GM21723 (cell line): ENCODE measurements around the gene DPP10.

Experiments used
- ATAC-seq: cut with Tn5 transposase; IDR thresholded peaks from one replicate; pipeline ENCODE4 v1.9.1; 2021; ENCODE audit warnings: mild to moderate bottlenecking, moderate library complexity; ENCODE audit not compliant: unreplicated experiment

Gene DPP10

DNA sequence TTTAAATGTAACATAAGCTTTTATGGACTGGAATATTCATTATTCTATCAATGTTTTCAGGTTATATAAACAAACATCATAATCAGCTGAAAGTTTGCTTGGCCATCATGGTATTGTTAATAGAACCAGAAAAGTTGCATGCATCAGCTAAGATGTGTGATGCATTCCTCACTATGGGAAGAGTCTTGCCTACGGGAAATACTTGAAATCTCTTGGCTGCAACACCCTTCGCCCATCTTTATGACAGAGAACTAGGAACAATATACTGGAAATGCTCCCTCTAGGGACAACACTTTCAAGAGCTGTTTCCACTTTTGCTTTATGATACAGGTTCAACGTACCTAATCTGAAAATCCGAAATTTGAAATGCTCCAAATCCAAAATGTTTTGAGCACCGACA lies 1390.8 kb downstream of the DPP10 start:
- ATAC-seq = no peak

DNA sequence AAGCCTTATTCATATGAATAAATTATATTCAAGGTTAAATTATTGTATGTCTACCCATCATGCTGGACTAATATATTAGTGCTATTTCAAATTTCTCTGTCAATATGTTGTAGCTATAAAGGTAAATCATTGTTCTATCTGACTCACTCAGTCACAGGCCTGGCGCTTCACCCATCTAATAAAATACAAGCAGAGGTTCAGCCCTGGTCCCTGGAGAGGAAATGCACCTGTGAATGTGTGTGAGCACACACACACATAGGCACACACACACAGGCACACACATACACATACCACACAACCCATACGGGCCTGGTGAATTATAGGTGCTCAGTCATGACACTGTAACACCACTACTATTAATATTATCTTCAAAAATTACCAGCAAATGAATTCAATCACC lies 1396.1 kb downstream of the DPP10 start:
- ATAC-seq = no peak

DNA sequence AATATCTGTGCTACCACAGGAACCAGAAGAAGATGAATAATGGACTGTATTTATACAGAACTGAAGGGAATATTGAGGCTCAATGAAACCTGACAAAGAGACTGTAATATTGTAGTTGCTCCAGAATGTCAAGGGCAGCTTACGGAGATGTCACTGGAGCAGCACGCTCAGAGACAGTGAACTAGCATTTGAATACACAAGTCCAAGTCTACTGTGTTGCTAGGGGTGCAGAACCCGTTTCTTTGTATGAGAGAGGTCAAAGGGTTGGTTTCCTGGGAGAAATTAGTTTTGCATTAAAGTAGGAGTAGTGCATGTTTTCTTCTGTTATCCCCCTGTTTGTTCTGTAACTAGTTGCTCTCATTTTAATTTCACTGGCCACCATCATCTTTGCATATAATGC lies 1399.9 kb downstream of the DPP10 start:
- no peak for ATAC-seq

DNA sequence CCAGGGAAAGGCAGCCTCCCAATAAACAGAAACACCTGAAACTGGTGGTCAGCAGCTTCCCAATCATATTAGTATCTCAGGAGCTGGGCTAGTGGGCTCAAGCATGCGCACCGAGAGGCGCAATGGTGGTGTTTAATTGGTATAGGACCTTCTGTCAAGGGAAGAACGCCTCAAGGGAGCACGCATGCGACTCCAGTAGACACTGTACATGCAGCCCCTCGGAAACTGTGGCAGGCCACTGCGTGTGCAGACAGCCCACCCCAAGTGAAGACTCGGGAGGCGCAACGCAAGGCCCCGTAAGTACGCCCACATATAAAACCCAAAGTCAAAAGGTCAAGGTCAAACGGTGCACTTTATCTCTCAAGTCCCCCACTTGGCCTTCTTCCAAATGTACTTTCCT lies 1405.8 kb downstream of the DPP10 start:
- ATAC-seq = no peak

DNA sequence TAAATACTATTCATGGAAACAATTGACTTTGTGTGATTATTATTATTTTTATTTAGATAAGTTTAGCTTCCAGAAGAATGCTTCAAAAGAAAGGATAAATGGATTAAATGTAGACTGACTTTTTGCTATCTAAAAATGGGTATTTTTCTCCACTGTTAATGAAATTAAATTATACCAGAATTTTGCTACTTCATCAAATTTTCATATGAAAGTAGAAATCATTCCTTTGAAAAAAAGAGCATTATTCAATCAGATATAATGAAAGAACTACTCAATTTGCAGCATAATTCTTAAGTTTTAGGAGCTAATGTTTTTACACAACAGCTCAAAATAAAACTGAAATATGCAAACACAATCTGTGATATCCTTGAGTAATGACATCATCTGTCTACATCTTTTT lies 1424.6 kb downstream of the DPP10 start:
- no peak for ATAC-seq

DNA sequence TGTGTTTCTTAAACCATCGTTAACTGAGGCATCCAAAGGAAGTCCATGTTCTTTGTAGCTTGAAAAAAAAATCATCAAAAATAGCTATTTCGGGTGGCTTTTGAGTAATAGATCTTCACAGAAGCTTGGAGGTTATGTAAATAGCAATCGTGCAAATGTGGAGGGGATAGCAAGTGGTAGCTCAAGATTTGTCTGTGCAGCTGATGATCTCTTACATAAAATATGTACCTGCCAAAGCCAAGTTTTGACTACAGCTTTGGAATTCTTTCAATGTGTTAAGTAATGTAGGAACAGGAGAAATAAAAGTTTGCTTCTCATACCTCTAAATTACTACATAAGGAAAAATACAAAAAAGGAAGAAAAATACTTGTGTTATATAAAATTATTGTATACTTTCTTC lies 1432.0 kb downstream of the DPP10 start:
- ATAC-seq = no peak

DNA sequence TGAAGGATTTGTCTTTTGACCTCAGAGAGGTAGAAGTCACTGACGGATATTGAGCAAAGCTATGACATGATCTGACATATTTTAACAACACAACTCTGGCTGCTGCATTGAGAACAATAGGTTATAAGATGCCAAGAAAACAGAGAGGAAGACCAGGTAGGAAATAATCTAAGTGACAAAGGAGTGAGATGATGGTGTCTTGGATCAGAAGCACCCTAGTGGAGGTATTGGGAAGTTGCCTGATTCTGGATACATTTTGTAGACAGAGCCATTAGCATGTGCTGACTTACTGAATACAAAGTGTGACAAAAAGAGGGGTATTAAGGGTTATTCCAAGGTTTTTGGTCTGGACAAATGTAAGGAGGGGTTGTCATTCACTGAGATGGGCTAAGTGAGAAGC lies 1438.1 kb downstream of the DPP10 start:
- no peak for ATAC-seq

DNA sequence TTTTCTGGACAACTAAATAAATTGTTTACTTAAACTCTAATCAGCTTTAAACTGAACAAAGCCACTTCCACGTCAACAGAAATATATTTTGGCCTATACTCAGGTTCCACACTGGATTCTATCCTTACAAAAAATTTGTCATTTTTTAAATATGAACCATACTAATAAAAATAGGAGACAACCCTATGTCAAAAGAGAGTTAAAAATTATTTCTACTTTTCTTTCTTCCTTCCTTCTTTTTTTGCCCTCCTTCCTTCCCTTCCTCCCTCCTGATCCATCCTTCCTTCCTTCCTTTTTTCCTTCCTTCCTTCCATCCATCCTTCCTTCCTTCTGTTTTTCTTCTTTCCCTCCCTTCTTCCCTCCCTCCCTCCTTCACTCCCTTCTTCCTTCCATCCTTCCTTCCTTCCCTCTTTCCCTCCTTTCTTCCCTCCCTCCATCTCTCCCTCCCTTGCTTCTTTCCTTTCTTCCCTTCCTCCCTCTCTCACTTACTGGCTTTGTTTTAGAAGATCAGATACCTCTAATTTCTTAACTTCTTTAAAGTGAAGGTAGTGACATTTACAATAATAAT lies 1444.9 kb downstream of the DPP10 start:
- ATAC-seq = no peak
